ENCODE data around the gene GPR137. TPM values are rescaled to one million over a fixed set of nuclear protein-coding genes. Genes with fewer than 3 reads are reported as not detected.

Gene GPR137
- total RNA-seq, 4 donors from 2014 or later: 20.9 to 36.1 (median 25.4) TPM

DNA sequence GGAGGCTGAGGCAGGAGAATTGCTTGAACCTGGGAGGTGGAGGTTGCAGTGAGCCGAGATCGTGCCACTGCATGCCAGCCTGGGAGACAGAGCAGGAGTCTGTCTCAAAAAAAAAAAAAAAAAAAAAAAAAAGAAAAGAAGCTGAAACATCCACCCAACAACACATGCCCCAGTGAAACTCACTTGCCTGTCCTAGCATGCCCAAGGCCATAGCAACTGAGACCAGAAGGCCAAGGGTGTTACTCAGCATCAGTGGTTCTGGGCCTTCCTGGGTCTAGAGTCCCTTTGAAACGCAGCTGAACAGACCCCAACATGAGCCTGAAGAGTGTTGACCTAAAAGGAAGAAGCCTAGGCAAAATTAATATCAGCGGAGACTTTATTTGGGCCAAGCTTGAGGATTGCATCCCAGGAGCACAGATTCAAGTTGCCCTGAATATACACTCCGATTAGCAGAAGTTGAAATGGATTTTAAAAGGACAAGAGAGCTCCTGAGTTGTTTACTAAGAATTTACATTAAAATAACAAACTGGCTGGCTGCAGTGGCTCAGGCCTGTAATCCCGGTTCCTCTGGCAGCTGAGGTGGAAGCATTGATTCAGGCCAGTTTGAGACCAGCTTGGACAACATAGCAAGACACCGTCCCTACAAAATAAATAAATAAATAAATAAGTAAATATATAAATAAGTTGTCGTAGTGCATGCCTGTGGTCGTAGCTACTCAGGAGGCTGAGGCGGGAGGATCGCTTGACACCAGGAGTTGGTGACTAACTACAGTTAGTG is 39.2 kb downstream of the GPR137 start:
- H3K36me3 ChIP-seq: peaks cover 6 to 31% (median 27%) of the 10 kb centered on the region in 4 donors
- no peak overlapping the region for H3K27ac ChIP-seq (replicated peaks in 1 of 4)
- TF ChIP-seq, protein P1, sequence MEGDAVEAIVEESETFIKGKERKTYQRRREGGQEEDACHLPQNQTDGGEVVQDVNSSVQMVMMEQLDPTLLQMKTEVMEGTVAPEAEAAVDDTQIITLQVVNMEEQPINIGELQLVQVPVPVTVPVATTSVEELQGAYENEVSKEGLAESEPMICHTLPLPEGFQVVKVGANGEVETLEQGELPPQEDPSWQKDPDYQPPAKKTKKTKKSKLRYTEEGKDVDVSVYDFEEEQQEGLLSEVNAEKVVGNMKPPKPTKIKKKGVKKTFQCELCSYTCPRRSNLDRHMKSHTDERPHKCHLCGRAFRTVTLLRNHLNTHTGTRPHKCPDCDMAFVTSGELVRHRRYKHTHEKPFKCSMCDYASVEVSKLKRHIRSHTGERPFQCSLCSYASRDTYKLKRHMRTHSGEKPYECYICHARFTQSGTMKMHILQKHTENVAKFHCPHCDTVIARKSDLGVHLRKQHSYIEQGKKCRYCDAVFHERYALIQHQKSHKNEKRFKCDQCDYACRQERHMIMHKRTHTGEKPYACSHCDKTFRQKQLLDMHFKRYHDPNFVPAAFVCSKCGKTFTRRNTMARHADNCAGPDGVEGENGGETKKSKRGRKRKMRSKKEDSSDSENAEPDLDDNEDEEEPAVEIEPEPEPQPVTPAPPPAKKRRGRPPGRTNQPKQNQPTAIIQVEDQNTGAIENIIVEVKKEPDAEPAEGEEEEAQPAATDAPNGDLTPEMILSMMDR (IDR thresholded peaks at IDR 0.05): no peak
- H3K4me3 ChIP-seq: no peak overlapping the region
- intact Hi-C loops (cut with DNase I): no loop called here
- H3K9me3 ChIP-seq: no peaks in the 10 kb centered on the region
- DNase-seq (ENCODE audit: extremely low spot score): no peak
- H3K27me3 ChIP-seq: no peaks in the 10 kb centered on the region
- H3K4me1 ChIP-seq: peaks cover 0 to 1% (median 0%) of the 10 kb centered on the region in 4 donors
- WGBS: 78% methylated on average over 11 of the region's 11 CpGs

DNA sequence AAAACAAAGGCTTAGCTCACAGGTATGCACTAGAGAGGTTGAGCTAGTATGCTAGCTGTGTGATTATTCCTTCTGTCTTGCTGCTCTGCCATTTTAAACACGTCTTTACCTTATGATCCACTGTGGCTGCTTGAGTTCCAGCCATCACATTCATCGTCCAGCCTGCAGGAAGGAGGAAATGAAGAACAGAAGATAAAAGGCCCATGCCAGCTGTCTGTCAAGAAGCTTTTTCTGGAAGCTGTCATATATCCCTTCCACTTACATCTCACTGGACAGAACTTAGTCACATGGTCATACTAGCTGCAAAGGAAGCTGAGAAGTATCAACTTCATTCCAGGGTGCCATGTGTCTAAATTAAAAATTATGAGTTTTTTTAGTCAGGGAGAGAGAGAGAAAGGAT is 41.7 kb downstream of the GPR137 start:
- intact Hi-C loops (cut with DNase I): no loop called here
- Histone ChIP-seq H3K4me3 (no peak overlapping the region), H3K27ac (replicated peaks in 1 of 4) (no peak overlapping the region), H3K27me3 (no peaks in the 10 kb centered on the region), H3K4me1 (peaks cover 4 to 11% (median 9%) of the 10 kb centered on the region in 4 donors), H3K36me3 (peaks cover 0 to 11% (median 6%) of the 10 kb centered on the region in 4 donors), H3K9me3 (no peaks in the 10 kb centered on the region)
- 81% methylated on average over 2 of the region's 2 CpGs for WGBS
- no peak for DNase-seq (ENCODE audit: extremely low spot score)
- TF ChIP-seq, protein P1 (IDR thresholded peaks at IDR 0.05): no peak
- TF ChIP-seq POLR2A (IDR thresholded peaks at IDR 0.05; ENCODE audit: low read depth): no peak
- no peak for TF ChIP-seq EP300 (IDR thresholded peaks at IDR 0.05)
- TF ChIP-seq POLR2AphosphoS5 (IDR thresholded peaks at IDR 0.05): no peak

GRCh38 chr11:64327993-64328392 is 42.3 kb downstream of the GPR137 start:
- H3K27ac ChIP-seq (replicated peaks in 1 of 4): no peak overlapping the region
- DNase-seq (ENCODE audit: extremely low spot score): no peak
- WGBS: 93% methylated on average over 3 of the region's 3 CpGs
- TF ChIP-seq, protein P1 (IDR thresholded peaks at IDR 0.05): no peak
- TF ChIP-seq POLR2AphosphoS5 (IDR thresholded peaks at IDR 0.05) (no peak), POLR2A (IDR thresholded peaks at IDR 0.05; ENCODE audit: low read depth) (no peak), EP300 (IDR thresholded peaks at IDR 0.05) (no peak)
- H3K4me1 ChIP-seq: peaks cover 4 to 11% (median 9%) of the 10 kb centered on the region in 4 donors
- intact Hi-C loops (cut with DNase I): no loop called here
- H3K9me3 ChIP-seq: no peaks in the 10 kb centered on the region
- H3K36me3 ChIP-seq: peaks cover 0 to 5% (median 2%) of the 10 kb centered on the region in 4 donors
- H3K27me3 ChIP-seq: no peaks in the 10 kb centered on the region
- no peak overlapping the region for H3K4me3 ChIP-seq

GRCh38 chr11:64330888-64331287 is 45.2 kb downstream of the GPR137 start:
- TF ChIP-seq POLR2A (IDR thresholded peaks at IDR 0.05; ENCODE audit: low read depth) (no peak), EP300 (IDR thresholded peaks at IDR 0.05) (no peak), POLR2AphosphoS5 (IDR thresholded peaks at IDR 0.05) (no peak)
- TF ChIP-seq, protein P1 (IDR thresholded peaks at IDR 0.05): no peak
- H3K27me3 ChIP-seq: no peaks in the 10 kb centered on the region
- no peak overlapping the region for H3K4me3 ChIP-seq
- no peaks in the 10 kb centered on the region for H3K9me3 ChIP-seq
- WGBS: 84% methylated on average over 11 of the region's 11 CpGs
- H3K4me1 ChIP-seq: peaks cover 4 to 11% (median 9%) of the 10 kb centered on the region in 4 donors
- H3K36me3 ChIP-seq: no peaks in the 10 kb centered on the region
- no peak for DNase-seq (ENCODE audit: extremely low spot score)
- intact Hi-C loops (cut with DNase I): no loop called here
- H3K27ac ChIP-seq (replicated peaks in 1 of 4): no peak overlapping the region

Data from esophagus muscularis mucosa (tissue), 4 donors.